ENCODE measurements around the gene TM9SF3.

- TF ChIP-seq CTCF (IDR thresholded peaks at IDR 0.05) (no peak), POLR2A (IDR thresholded peaks at IDR 0.05) (no peak)
Measured at GRCh38 chr10:96532523-96532922, 54.3 kb downstream of the TM9SF3 start.
